HG02943 (cell line): ENCODE results near the gene PTGER4.
"Not testable (repeated sequence)": the region's sequence is repeated elsewhere in the genome, so short reads cannot be mapped to it uniquely, and the experiment has no call there.

ENCODE experiments used
- ATAC-seq: cut with Tn5 transposase; IDR thresholded peaks from one replicate; pipeline ENCODE4 v1.9.1; 2021; ENCODE audit warnings: mild to moderate bottlenecking, low read depth, moderate library complexity; ENCODE audit not compliant: unreplicated experiment

PTGER4 gene

GRCh38 chr5:40688996-40689395 lies 9.3 kb downstream of the PTGER4 start:
- ATAC-seq, result no peak

- no peak for ATAC-seq
Observed at GRCh38 chr5:40689438-40689837, 9.7 kb downstream of the PTGER4 start.

- ATAC-seq, result no peak
Observed at GRCh38 chr5:40690267-40690666, 10.6 kb downstream of the PTGER4 start.

GRCh38 chr5:40691894-40692293 lies 12.2 kb downstream of the PTGER4 start:
- ATAC-seq, result no peak

GRCh38 chr5:40694433-40694832 lies 14.7 kb downstream of the PTGER4 start:
- ATAC-seq, result no peak

- no peak for ATAC-seq
Observed at GRCh38 chr5:40700116-40700782, 20.5 kb downstream of the PTGER4 start.

- ATAC-seq, result not testable (repeated sequence)
Observed at GRCh38 chr5:40702027-40702426, 22.3 kb downstream of the PTGER4 start.

GRCh38 chr5:40705484-40705883 lies 25.8 kb downstream of the PTGER4 start:
- not testable (repeated sequence) for ATAC-seq

- not testable (repeated sequence) for ATAC-seq
Observed at GRCh38 chr5:40710575-40710974, 30.9 kb downstream of the PTGER4 start.

GRCh38 chr5:40714001-40714400 lies 34.3 kb downstream of the PTGER4 start:
- ATAC-seq, result no peak

GRCh38 chr5:40716000-40716399 lies 36.3 kb downstream of the PTGER4 start:
- no peak for ATAC-seq

- no peak for ATAC-seq
Observed at GRCh38 chr5:40716590-40716989, 36.9 kb downstream of the PTGER4 start.

GRCh38 chr5:40717281-40717680 lies 37.6 kb downstream of the PTGER4 start:
- no peak for ATAC-seq

GRCh38 chr5:40720069-40720468 lies 40.4 kb downstream of the PTGER4 start:
- ATAC-seq, result no peak

GRCh38 chr5:40722497-40722911 lies 42.8 kb downstream of the PTGER4 start:
- not testable (repeated sequence) for ATAC-seq

- no peak for ATAC-seq
Observed at GRCh38 chr5:40733434-40733833, 53.7 kb downstream of the PTGER4 start.

GRCh38 chr5:40733879-40734563 lies 54.3 kb downstream of the PTGER4 start:
- no peak for ATAC-seq

GRCh38 chr5:40734986-40735385 lies 55.3 kb downstream of the PTGER4 start:
- ATAC-seq, result no peak

GRCh38 chr5:40735609-40736008 lies 55.9 kb downstream of the PTGER4 start:
- no peak for ATAC-seq

- no peak for ATAC-seq
Observed at GRCh38 chr5:40736103-40736875, 56.6 kb downstream of the PTGER4 start.

GRCh38 chr5:40738502-40738901 lies 58.8 kb downstream of the PTGER4 start:
- ATAC-seq, result no peak
